GM10847 (cell line): ENCODE measurements around the gene VOPP1.

ENCODE experiments used
- POLR2A ChIP-seq: IDR thresholded peaks from 2 replicates; pipeline ENCODE4 v1.6.1; 2011; ENCODE audit not compliant: insufficient read length; ENCODE audit errors: extremely low read depth

Gene VOPP1

GRCh38 chr7:55452971-55453370 is 119.3 kb downstream of the VOPP1 start:
- no peak for TF ChIP-seq POLR2A

GRCh38 chr7:55449992-55450535 is 122.2 kb downstream of the VOPP1 start:
- no peak for TF ChIP-seq POLR2A

- no peak for TF ChIP-seq POLR2A
Measured at GRCh38 chr7:55449205-55449991, 122.9 kb downstream of the VOPP1 start.

GRCh38 chr7:55448526-55448925 is 123.8 kb downstream of the VOPP1 start:
- no peak for TF ChIP-seq POLR2A

- TF ChIP-seq POLR2A, result no peak
Measured at GRCh38 chr7:55444786-55445185, 127.5 kb downstream of the VOPP1 start.

GRCh38 chr7:55441774-55442522 is 130.4 kb downstream of the VOPP1 start:
- TF ChIP-seq POLR2A, result no peak

GRCh38 chr7:55441002-55441401 is 131.3 kb downstream of the VOPP1 start:
- TF ChIP-seq POLR2A, result no peak

GRCh38 chr7:55440040-55440690 is 132.1 kb downstream of the VOPP1 start:
- TF ChIP-seq POLR2A, result no peak

GRCh38 chr7:55439627-55440026 is 132.7 kb downstream of the VOPP1 start:
- TF ChIP-seq POLR2A, result no peak

- no peak for TF ChIP-seq POLR2A
Measured at GRCh38 chr7:55438757-55439525, 133.4 kb downstream of the VOPP1 start.

GRCh38 chr7:55438085-55438756 is 134.1 kb downstream of the VOPP1 start:
- TF ChIP-seq POLR2A, result no peak

GRCh38 chr7:55437375-55437774 is 134.9 kb downstream of the VOPP1 start:
- no peak for TF ChIP-seq POLR2A

GRCh38 chr7:55436457-55436856 is 135.8 kb downstream of the VOPP1 start:
- no peak for TF ChIP-seq POLR2A

- no peak for TF ChIP-seq POLR2A
Measured at GRCh38 chr7:55435466-55435865, 136.8 kb downstream of the VOPP1 start.
